OCI-LY7 (cell line): Measurements from ENCODE around the gene CACNA1I. TPM values are rescaled to one million over a fixed set of nuclear protein-coding genes. Genes with fewer than 3 reads are reported as not detected.

Experiments
- BruUV-seq: library from RNA; stranded (reverse); fragments of 400-500 nt; replicated peaks from 2 replicates; lab custom pipeline; 2021; lab: Mats Ljungman, UMichigan
- CTCF ChIA-PET: fragments of 300-600 bp; sonication (Branson Sonifier 250); formaldehyde crosslinking; loops from one replicate; lab custom pipeline; 2022; ENCODE audit warnings: antibody characterized with exemption; ENCODE audit not compliant: unreplicated experiment; lab: Charles Lee
- POLR2A ChIA-PET: fragments of 300-600 bp; sonication (Branson Sonifier 250); formaldehyde crosslinking; loops from one replicate; lab custom pipeline; 2022; ENCODE audit warnings: antibody characterized with exemption; lab: Charles Lee
- DNase-seq: peaks from one replicate; pipeline ENCODE4 v3.0.0-alpha.2; 2015; ENCODE audit warnings: low spot score
- H2AFZ ChIP-seq: fragments of 200-600 bp; sonication (generic), shearing (Covaris generic); 2 replicates; pipeline ENCODE4 v1.6.1; 2014; ENCODE audit warnings: mild to moderate bottlenecking, antibody characterized with exemption, low read length, moderate library complexity
- H3K27ac ChIP-seq: fragments of 200-600 bp; sonication (generic); 2 replicates; pipeline ENCODE4 v1.5.1; 2014; ENCODE audit warnings: mixed run types, low read depth, mild to moderate bottlenecking, moderate library complexity, low read length, inconsistent platforms; ENCODE audit not compliant: poor library complexity, severe bottlenecking
- H3K36me3 ChIP-seq: fragments of 200-600 bp; sonication (generic); 2 replicates; pipeline ENCODE4 v1.6.1; 2014; ENCODE audit warnings: mild to moderate bottlenecking, antibody characterized with exemption, low read length, moderate library complexity, mixed read lengths; ENCODE audit not compliant: insufficient read depth
- H3K4me1 ChIP-seq: fragments of 200-600 bp; sonication (generic); 2 replicates; pipeline ENCODE4 v1.5.1; 2014; ENCODE audit warnings: mild to moderate bottlenecking, low read length; ENCODE audit not compliant: insufficient read depth, poor library complexity, severe bottlenecking
- H3K4me2 ChIP-seq: fragments of 200-600 bp; sonication (generic); 2 replicates; pipeline ENCODE4 v1.6.1; 2014; ENCODE audit warnings: mild to moderate bottlenecking, low read length
- H3K4me3 ChIP-seq: fragments of 200-600 bp; sonication (generic); 2 replicates; pipeline ENCODE4 v1.5.1; 2014; ENCODE audit warnings: mild to moderate bottlenecking, low read depth, low read length; ENCODE audit not compliant: poor library complexity, severe bottlenecking
- H3K79me2 ChIP-seq: fragments of 200-600 bp; sonication (generic); 2 replicates; pipeline ENCODE4 v1.6.1; 2016; ENCODE audit warnings: low read depth, mild to moderate bottlenecking, low read length, moderate library complexity, mixed read lengths; ENCODE audit not compliant: insufficient read depth
- H3K9me2 ChIP-seq: fragments of 200-600 bp; sonication (generic); 2 replicates; pipeline ENCODE4 v1.6.1; 2016; ENCODE audit warnings: mild to moderate bottlenecking, low read length, mixed read lengths; ENCODE audit not compliant: insufficient read depth
- H3K9me3 ChIP-seq: fragments of 200-600 bp; sonication (generic); 2 replicates; pipeline ENCODE4 v1.6.1; 2014; ENCODE audit warnings: mild to moderate bottlenecking, mixed run types, low read length, mixed read lengths
- H4K20me1 ChIP-seq: fragments of 200-600 bp; sonication (generic); 2 replicates; pipeline ENCODE4 v1.6.1; 2014; ENCODE audit warnings: mild to moderate bottlenecking, antibody characterized with exemption, low read length, moderate library complexity, mixed read lengths; ENCODE audit not compliant: insufficient read depth
- EZH2phosphoT487 ChIP-seq: fragments of 200-600 bp; sonication (generic); IDR thresholded peaks from 2 replicates; pipeline ENCODE4 v1.6.1; 2018; ENCODE audit warnings: low read depth, borderline replicate concordance, mild to moderate bottlenecking, mixed run types, antibody characterized with exemption, low read length, moderate library complexity, mixed read lengths
- intact Hi-C: fragments of 100-400 bp; cut with micrococcal nuclease; formaldehyde crosslinking; loops from one replicate; pipeline ENCODE4 v1.10.0; 2022; ENCODE audit not compliant: unreplicated experiment
- total RNA-seq, 2 experiments: library from RNA; depleted of rRNA in 1 of 2; stranded (reverse); fragments of >200 nt in 1 of 2; shearing (Covaris generic) in 1 of 2; gene quantifications; 2 replicates each; pipeline ENCODE4 v1.2.3, GENCODE V29; 2014 to 2022
- TF ChIP-seq, protein P1 (sequence below): fragments of 200-600 bp; sonication (generic); conservative IDR thresholded peaks from 2 replicates; pipeline ENCODE4 v1.5.1; 2014; ENCODE audit warnings: mild to moderate bottlenecking, antibody characterized with exemption, low read length, moderate library complexity, mixed read lengths

Gene CACNA1I
- total RNA-seq, 2 experiments from 2014 or later: 0.03 TPM; not detected in 1

- Histone ChIP-seq H3K36me3 (no peaks in the 10 kb centered on the region), H3K4me3 (no peak overlapping the region), H3K4me1 (peaks cover 22% of the 10 kb centered on the region), H3K9me2 (no peaks in the 10 kb centered on the region), H2AFZ (no peak overlapping the region), H3K79me2 (no peaks in the 10 kb centered on the region), H3K4me2 (no peak overlapping the region), H3K9me3 (no peaks in the 10 kb centered on the region), H3K27ac (no peak overlapping the region), H4K20me1 (no peaks in the 10 kb centered on the region)
- POLR2A ChIA-PET: no interaction called here
- BruUV-seq: no TSS peak
- intact Hi-C loops: no loop called here
- TF ChIP-seq EZH2phosphoT487: no peak
- TF ChIP-seq, protein P1, sequence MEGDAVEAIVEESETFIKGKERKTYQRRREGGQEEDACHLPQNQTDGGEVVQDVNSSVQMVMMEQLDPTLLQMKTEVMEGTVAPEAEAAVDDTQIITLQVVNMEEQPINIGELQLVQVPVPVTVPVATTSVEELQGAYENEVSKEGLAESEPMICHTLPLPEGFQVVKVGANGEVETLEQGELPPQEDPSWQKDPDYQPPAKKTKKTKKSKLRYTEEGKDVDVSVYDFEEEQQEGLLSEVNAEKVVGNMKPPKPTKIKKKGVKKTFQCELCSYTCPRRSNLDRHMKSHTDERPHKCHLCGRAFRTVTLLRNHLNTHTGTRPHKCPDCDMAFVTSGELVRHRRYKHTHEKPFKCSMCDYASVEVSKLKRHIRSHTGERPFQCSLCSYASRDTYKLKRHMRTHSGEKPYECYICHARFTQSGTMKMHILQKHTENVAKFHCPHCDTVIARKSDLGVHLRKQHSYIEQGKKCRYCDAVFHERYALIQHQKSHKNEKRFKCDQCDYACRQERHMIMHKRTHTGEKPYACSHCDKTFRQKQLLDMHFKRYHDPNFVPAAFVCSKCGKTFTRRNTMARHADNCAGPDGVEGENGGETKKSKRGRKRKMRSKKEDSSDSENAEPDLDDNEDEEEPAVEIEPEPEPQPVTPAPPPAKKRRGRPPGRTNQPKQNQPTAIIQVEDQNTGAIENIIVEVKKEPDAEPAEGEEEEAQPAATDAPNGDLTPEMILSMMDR: no peak
- DNase-seq: no peak
- CTCF ChIA-PET: no interaction called here
Measured at GRCh38 chr22:39618996-39619530, 48.5 kb downstream of the CACNA1I start.

DNA sequence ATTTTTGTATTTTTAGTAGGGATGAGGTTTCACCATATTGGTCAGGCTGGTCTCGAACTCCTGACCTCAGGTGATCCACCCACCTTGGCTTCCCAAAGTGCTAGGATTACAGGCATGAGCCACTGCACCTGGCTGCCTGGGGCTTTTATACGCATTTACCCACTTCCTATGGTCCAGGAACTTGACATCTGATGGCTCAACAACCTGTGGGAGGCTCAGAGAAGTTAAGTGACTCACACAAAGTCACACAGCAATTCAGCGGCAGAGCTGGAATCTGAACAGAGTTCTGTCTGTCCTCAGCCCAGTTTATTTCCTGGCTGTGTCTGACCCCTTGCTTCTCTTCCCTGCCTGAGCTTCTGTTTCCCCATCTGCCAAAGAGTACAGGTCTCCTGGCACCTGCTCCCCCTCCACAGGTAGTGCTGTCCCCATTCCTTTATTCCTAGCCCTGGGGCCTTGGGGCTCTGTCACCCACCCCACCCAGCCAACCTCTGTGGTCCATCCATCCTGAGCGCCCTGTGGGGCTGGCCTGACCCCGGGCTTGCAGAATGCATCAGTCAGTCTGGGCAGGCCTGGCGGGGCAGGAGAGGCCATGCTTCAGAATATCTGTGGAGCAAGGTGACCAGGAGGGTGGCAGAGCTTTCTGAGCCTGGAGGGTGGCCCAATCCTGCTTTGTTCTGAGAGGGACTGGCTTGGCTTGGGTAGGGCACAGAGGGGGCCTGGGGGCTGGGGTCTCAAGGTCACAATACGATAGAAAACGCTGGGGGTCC is 50.6 kb downstream of the CACNA1I start:
- BruUV-seq: no TSS peak

More for the DNA sequence above, 50.6 kb downstream of the CACNA1I start:
- no peaks in the 10 kb centered on the region for H3K36me3 ChIP-seq
- intact Hi-C loops: loop anchor here (10.0 kb wide), 1 partner anchor 404 kb away; no protein-coding TSS in a partner anchor
- no peak overlapping the region for H3K4me2 ChIP-seq
- no peak overlapping the region for H3K4me3 ChIP-seq
- no peaks in the 10 kb centered on the region for H3K9me2 ChIP-seq
- H4K20me1 ChIP-seq: no peaks in the 10 kb centered on the region
- no peaks in the 10 kb centered on the region for H3K79me2 ChIP-seq
- POLR2A ChIA-PET: no interaction called here
- no peak overlapping the region for H3K27ac ChIP-seq
- H3K4me1 ChIP-seq: peaks cover 8% of the 10 kb centered on the region
- no peak overlapping the region for H2AFZ ChIP-seq
- CTCF ChIA-PET: no interaction called here
- DNase-seq: no peak
- TF ChIP-seq, protein P1: no peak
- no peak for TF ChIP-seq EZH2phosphoT487
- H3K9me3 ChIP-seq: no peaks in the 10 kb centered on the region
